K562 (cell line): ENCODE results near the gene KLHL18. TPM values are rescaled to one million over a fixed set of nuclear protein-coding genes. Genes with fewer than 3 reads are reported as not detected.
A peak's percentile ranks its signal among the peaks of the same experiment; 100 is the strongest.

Source experiments
- ARNT ChIP-seq, 2 experiments: fragments of 450-650 bp; IDR thresholded peaks; 2 replicates each; pipeline ENCODE4 v1.6.1; 2016; ENCODE audit warnings: mild to moderate bottlenecking in 1 of 2
- CBFA2T2 ChIP-seq: fragments of 450-650 bp; conservative IDR thresholded peaks from 2 replicates; pipeline ENCODE4 v1.6.1; 2017; ENCODE audit warnings: mild to moderate bottlenecking
- CHD2 ChIP-seq: IDR thresholded peaks from 2 replicates; pipeline ENCODE4 v1.6.1; 2011; ENCODE audit warnings: low read depth, low read length
- DLX4 ChIP-seq: fragments of 250-450 bp; sonication (Bioruptor Pico); IDR thresholded peaks from 2 replicates; pipeline ENCODE4 v1.6.1; 2021; ENCODE audit warnings: mild to moderate bottlenecking
- DMBX1 ChIP-seq: fragments of 250-450 bp; sonication (Bioruptor Pico); IDR thresholded peaks from 2 replicates; pipeline ENCODE4 v1.8.0; 2022; ENCODE audit warnings: inconsistent platforms, mild to moderate bottlenecking, moderate library complexity, borderline replicate concordance
- E2F6 ChIP-seq, 2 experiments: IDR thresholded peaks; 2 replicates each; pipeline ENCODE4 v1.6.1; 2011; ENCODE audit warnings: borderline replicate concordance in 1 of 2, control low read depth in 1 of 2, low read depth in 1 of 2, low read length in 1 of 2, mild to moderate bottlenecking in 1 of 2, mixed read lengths in 1 of 2, moderate library complexity in 1 of 2; ENCODE audit not compliant: insufficient read depth in 1 of 2, insufficient read length in 1 of 2, poor library complexity in 1 of 2, severe bottlenecking in 1 of 2; ENCODE audit errors: extremely low read depth in 1 of 2
- GABPA ChIP-seq: fragments of 200-800 bp; sonication (Bioruptor generic); conservative IDR thresholded peaks from 2 replicates; pipeline ENCODE4 v1.6.1; 2016; ENCODE audit warnings: low read depth, missing genetic modification characterization, missing compliant biosample characterization
- GABPB2 ChIP-seq: fragments of 250-450 bp; sonication (Bioruptor Pico); conservative IDR thresholded peaks from 2 replicates; pipeline ENCODE4 v1.5.1; 2021; ENCODE audit warnings: mild to moderate bottlenecking
- GMEB1 ChIP-seq: fragments of 250-450 bp; sonication (Bioruptor Pico); IDR thresholded peaks from 2 replicates; pipeline ENCODE4 v1.4.0; 2020; ENCODE audit warnings: mild to moderate bottlenecking
- HMG20A ChIP-seq: fragments of 450-650 bp; formaldehyde crosslinking; conservative IDR thresholded peaks from 2 replicates; pipeline ENCODE4 v1.4.0; 2020; ENCODE audit warnings: mild to moderate bottlenecking, mixed read lengths
- IRF9 ChIP-seq: fragments of 450-650 bp; IDR thresholded peaks from 2 replicates; pipeline ENCODE4 v1.6.1; 2016; ENCODE audit warnings: missing biosample characterization, missing genetic modification characterization
- MITF ChIP-seq: IDR thresholded peaks from 2 replicates; pipeline ENCODE4 v1.6.1; 2014; ENCODE audit warnings: antibody characterized with exemption
- MYNN ChIP-seq, 2 experiments: sonication (generic); formaldehyde crosslinking in 1 of 2; IDR thresholded peaks; 2 replicates each; pipeline versions ENCODE4 v1.5.0 to v1.6.1; 2016 to 2020; ENCODE audit warnings: antibody characterized with exemption in 1 of 2, missing genetic modification reagents in 1 of 2
- SIN3A ChIP-seq, 2 experiments: fragments of 150-350 bp in 1 of 2; IDR thresholded peaks; 2 replicates each; pipeline ENCODE4 v1.6.1; 2011 to 2016; ENCODE audit warnings: borderline replicate concordance in 2 of 2, low read depth in 2 of 2, low read length in 2 of 2, mild to moderate bottlenecking in 2 of 2, moderate library complexity in 2 of 2; ENCODE audit not compliant: control insufficient read depth in 1 of 2
- STAG1 ChIP-seq: sonication (generic); formaldehyde crosslinking; IDR thresholded peaks from 2 replicates; pipeline ENCODE4 v1.5.0; 2020; ENCODE audit warnings: missing genetic modification reagents, borderline replicate concordance
- TGIF2 ChIP-seq: sonication (generic); formaldehyde crosslinking; IDR thresholded peaks from 2 replicates; pipeline ENCODE4 v1.8.1; 2022; ENCODE audit warnings: mild to moderate bottlenecking, missing genetic modification reagents, moderate library complexity
- ZBTB2 ChIP-seq: fragments of 450-650 bp; IDR thresholded peaks from 2 replicates; pipeline ENCODE4 v1.6.1; 2016; ENCODE audit warnings: antibody characterized with exemption
- ZFPM2 ChIP-seq: fragments of 250-450 bp; sonication (Bioruptor Pico); IDR thresholded peaks from 2 replicates; pipeline ENCODE4 v1.5.1; 2022; ENCODE audit warnings: mild to moderate bottlenecking
- ZNF586 ChIP-seq: fragments of 450-650 bp; formaldehyde crosslinking; conservative IDR thresholded peaks from 2 replicates; pipeline ENCODE4 v1.4.0; 2020; ENCODE audit warnings: mild to moderate bottlenecking, moderate library complexity
- ZNF696 ChIP-seq: fragments of 250-450 bp; sonication (Bioruptor Pico); conservative IDR thresholded peaks from 2 replicates; pipeline ENCODE4 v1.4.0; 2020; ENCODE audit warnings: mild to moderate bottlenecking, moderate library complexity
- polyA plus RNA-seq, 8 experiments: library from polyadenylated mRNA; depleted of rRNA in 4 of 8; stranded (reverse) in 5 of 8; unstranded in 3 of 8; fragments of >200 nt; fragmentation: Nextera tagmentation in 2 of 8; fragmentation: Illumina TruSeq in 1 of 8; extraction: Ambion mirVana in 2 of 8; extraction: Trizol in 1 of 8; gene quantifications; 2 replicates each; pipeline versions ENCODE4 v1.2.1 to v1.2.3, GENCODE V29; 2011 to 2014; ENCODE audit warnings: inconsistent platforms in 1 of 8, missing spikeins in 1 of 8
- total RNA-seq, 7 experiments: library from RNA; depleted of rRNA in 6 of 7; stranded (reverse); fragments of >200 nt in 6 of 7; fragmentation: Illumina TruSeq in 2 of 7; extraction: Trizol in 2 of 7; gene quantifications; 2 replicates each; pipeline versions ENCODE4 v1.2.1 to v1.2.3, GENCODE V29; 2011 to 2021; ENCODE audit warnings: low replicate concordance in 1 of 7

The KLHL18 gene
- total and polyA plus RNA-seq, 9 of the 15 experiments (the other 6 are each of a cell fraction or from before 2014, with no cell fraction given) = 26.7 to 97.5 (median 48.7) TPM

- TF ChIP-seq IRF9 = peak; percentile 57; the same call in 1 of the 2 replicates
- no peak for TF ChIP-seq ZNF586 (CRISPR knock-in tag)
- 0 out of 4 replicates have a peak, but pooled peaks of 1 of the 2 experiments have one; percentile 44 for TF ChIP-seq SIN3A (IDR thresholded peaks at IDR 0.05; ENCODE audit: borderline replicate concordance in 2 of 2, control insufficient read depth in 1 of 2, low read depth in 2 of 2, low read length in 2 of 2)
- TF ChIP-seq CHD2 = no peak
- TF ChIP-seq E2F6 (IDR thresholded peaks at IDR 0.05; ENCODE audit: borderline replicate concordance in 1 of 2, extremely low read depth in 1 of 2, insufficient read depth in 1 of 2, insufficient read length in 1 of 2, low read depth in 1 of 2, low read length in 1 of 2, poor library complexity in 1 of 2, severe bottlenecking in 1 of 2) = no peak
- peak; percentile 81; the same call in 1 of the 2 replicates for TF ChIP-seq MITF
- TF ChIP-seq CBFA2T2 = peak; percentile 84
- no peak for TF ChIP-seq STAG1 (CRISPR knock-in tag)
- no peak for TF ChIP-seq GABPA (tag)
- no peak for TF ChIP-seq MYNN (IDR thresholded peaks at IDR 0.05)
- TF ChIP-seq MYNN (CRISPR knock-in tag; IDR thresholded peaks at IDR 0.05) = no peak
- no peak for TF ChIP-seq ZFPM2 (CRISPR knock-in tag)
- no peak for TF ChIP-seq TGIF2 (CRISPR knock-in tag)
- TF ChIP-seq ARNT (IDR thresholded peaks at IDR 0.05) = peak in 1 of 2 experiments; percentile 73; a peak in 1 of 4 replicates
- no peak for TF ChIP-seq GMEB1 (CRISPR knock-in tag)
- no peak for TF ChIP-seq DLX4 (CRISPR knock-in tag)
- no peak for TF ChIP-seq ZNF696
- no peak for TF ChIP-seq GABPB2 (CRISPR knock-in tag)
- TF ChIP-seq ZBTB2 = no peak; the same call in 1 of the 2 replicates
- TF ChIP-seq HMG20A (CRISPR knock-in tag) = no peak
- peak; percentile 53; the same call in 1 of the 2 replicates for TF ChIP-seq DMBX1 (CRISPR knock-in tag)
Observed at GRCh38 chr3:47347217-47347801, 64.6 kb downstream of the KLHL18 start (continued).
